ENCODE measurements around the gene SLC4A2. TPM values are rescaled to one million over a fixed set of nuclear protein-coding genes. Genes with fewer than 3 reads are reported as not detected.
A peak's percentile ranks its signal among the peaks of the same experiment; 100 is the strongest.

The SLC4A2 gene
- total RNA-seq, 1 donor from 2014 or later, result 371 TPM

- H3K27ac Mint-ChIP-seq (ENCODE audit: unreplicated experiment), result no peak overlapping the region
- no peaks in the 10 kb centered on the region for H3K9me3 Mint-ChIP-seq (ENCODE audit: low read depth)
- no peak for DNase-seq (ENCODE audit: low spot score)
- no peak overlapping the region for H3K4me3 Mint-ChIP-seq (ENCODE audit: unreplicated experiment)
- H3K4me1 Mint-ChIP-seq (ENCODE audit: low read depth), result peaks cover 13% of the 10 kb centered on the region
- H3K36me3 Mint-ChIP-seq (ENCODE audit: low read depth), result peaks cover 39% of the 10 kb centered on the region
- no peaks in the 10 kb centered on the region for H3K27me3 Mint-ChIP-seq (ENCODE audit: low read depth)
- TF ChIP-seq CTCF (IDR thresholded peaks at IDR 0.05), result no peak
Measured at GRCh38 chr7:151120896-151121295, 61.5 kb downstream of the SLC4A2 start.

GRCh38 chr7:151121380-151122170 is 62.2 kb downstream of the SLC4A2 start:
- H3K9me3 Mint-ChIP-seq (ENCODE audit: low read depth), result no peaks in the 10 kb centered on the region
- no peaks in the 10 kb centered on the region for H3K27me3 Mint-ChIP-seq (ENCODE audit: low read depth)
- H3K27ac Mint-ChIP-seq (ENCODE audit: unreplicated experiment), result no peak overlapping the region
- TF ChIP-seq CTCF (IDR thresholded peaks at IDR 0.05), result no peak
- H3K4me3 Mint-ChIP-seq (ENCODE audit: unreplicated experiment), result no peak overlapping the region
- peaks cover 39% of the 10 kb centered on the region for H3K36me3 Mint-ChIP-seq (ENCODE audit: low read depth)
- peaks cover 9% of the 10 kb centered on the region for H3K4me1 Mint-ChIP-seq (ENCODE audit: low read depth)
- no peak for DNase-seq (ENCODE audit: low spot score)

- H3K27ac Mint-ChIP-seq (ENCODE audit: unreplicated experiment), result no peak overlapping the region
- no peak overlapping the region for H3K4me3 Mint-ChIP-seq (ENCODE audit: unreplicated experiment)
- TF ChIP-seq CTCF (IDR thresholded peaks at IDR 0.05), result peak; percentile 35
- H3K27me3 Mint-ChIP-seq (ENCODE audit: low read depth), result no peaks in the 10 kb centered on the region
- H3K9me3 Mint-ChIP-seq (ENCODE audit: low read depth), result no peaks in the 10 kb centered on the region
- peaks cover 9% of the 10 kb centered on the region for H3K4me1 Mint-ChIP-seq (ENCODE audit: low read depth)
- peaks cover 39% of the 10 kb centered on the region for H3K36me3 Mint-ChIP-seq (ENCODE audit: low read depth)
- no peak for DNase-seq (ENCODE audit: low spot score)
Measured at GRCh38 chr7:151122276-151122675, 62.9 kb downstream of the SLC4A2 start.

- peaks cover 9% of the 10 kb centered on the region for H3K4me1 Mint-ChIP-seq (ENCODE audit: low read depth)
- peaks cover 39% of the 10 kb centered on the region for H3K36me3 Mint-ChIP-seq (ENCODE audit: low read depth)
- H3K27ac Mint-ChIP-seq (ENCODE audit: unreplicated experiment), result no peak overlapping the region
- no peak for DNase-seq (ENCODE audit: low spot score)
- TF ChIP-seq CTCF (IDR thresholded peaks at IDR 0.05), result no peak
- no peak overlapping the region for H3K4me3 Mint-ChIP-seq (ENCODE audit: unreplicated experiment)
- H3K27me3 Mint-ChIP-seq (ENCODE audit: low read depth), result no peaks in the 10 kb centered on the region
- H3K9me3 Mint-ChIP-seq (ENCODE audit: low read depth), result no peaks in the 10 kb centered on the region
Measured at GRCh38 chr7:151122796-151123157, 63.4 kb downstream of the SLC4A2 start.

GRCh38 chr7:151123158-151123821 is 63.9 kb downstream of the SLC4A2 start:
- no peak overlapping the region for H3K27ac Mint-ChIP-seq (ENCODE audit: unreplicated experiment)
- peaks cover 9% of the 10 kb centered on the region for H3K4me1 Mint-ChIP-seq (ENCODE audit: low read depth)
- DNase-seq (ENCODE audit: low spot score), result no peak
- H3K27me3 Mint-ChIP-seq (ENCODE audit: low read depth), result no peaks in the 10 kb centered on the region
- H3K4me3 Mint-ChIP-seq (ENCODE audit: unreplicated experiment), result no peak overlapping the region
- H3K9me3 Mint-ChIP-seq (ENCODE audit: low read depth), result no peaks in the 10 kb centered on the region
- TF ChIP-seq CTCF (IDR thresholded peaks at IDR 0.05), result no peak
- peaks cover 39% of the 10 kb centered on the region for H3K36me3 Mint-ChIP-seq (ENCODE audit: low read depth)

Data from chondrocyte (in vitro differentiated cells).